ENCODE results near the gene ADGRF4. TPM values are rescaled to one million over a fixed set of nuclear protein-coding genes. Genes with fewer than 3 reads are reported as not detected.
A peak's percentile ranks its signal among the peaks of the same experiment; 100 is the strongest.

ADGRF4 gene
- total RNA-seq, 2 donors from 2014 or later, result 0.86 TPM; not detected in 1

DNA sequence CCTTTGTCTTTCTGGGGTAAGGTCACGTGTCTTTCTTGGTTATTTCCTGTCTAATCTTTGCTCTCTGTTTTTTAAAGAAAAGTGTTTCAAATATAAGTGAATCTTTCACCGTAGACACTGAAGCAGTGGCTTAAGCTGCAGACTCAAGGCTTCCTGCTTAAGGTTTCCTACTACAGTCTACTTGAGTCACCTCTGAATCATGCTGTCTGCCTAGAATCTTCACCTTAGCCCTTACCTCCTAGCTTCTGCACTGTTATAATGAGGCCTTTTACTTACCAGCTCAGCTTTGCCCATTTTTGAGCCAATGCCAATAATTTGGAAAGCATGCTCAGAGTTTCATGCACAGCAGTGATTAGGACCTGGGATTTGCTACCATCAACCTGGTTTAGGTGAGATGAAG is 30.6 kb downstream of the ADGRF4 start:
- H3K9me3 ChIP-seq, result no peaks in the 10 kb centered on the region
- no peaks in the 10 kb centered on the region for H3K27me3 ChIP-seq
- no peak overlapping the region for H3K27ac ChIP-seq
- TF ChIP-seq, protein P1, sequence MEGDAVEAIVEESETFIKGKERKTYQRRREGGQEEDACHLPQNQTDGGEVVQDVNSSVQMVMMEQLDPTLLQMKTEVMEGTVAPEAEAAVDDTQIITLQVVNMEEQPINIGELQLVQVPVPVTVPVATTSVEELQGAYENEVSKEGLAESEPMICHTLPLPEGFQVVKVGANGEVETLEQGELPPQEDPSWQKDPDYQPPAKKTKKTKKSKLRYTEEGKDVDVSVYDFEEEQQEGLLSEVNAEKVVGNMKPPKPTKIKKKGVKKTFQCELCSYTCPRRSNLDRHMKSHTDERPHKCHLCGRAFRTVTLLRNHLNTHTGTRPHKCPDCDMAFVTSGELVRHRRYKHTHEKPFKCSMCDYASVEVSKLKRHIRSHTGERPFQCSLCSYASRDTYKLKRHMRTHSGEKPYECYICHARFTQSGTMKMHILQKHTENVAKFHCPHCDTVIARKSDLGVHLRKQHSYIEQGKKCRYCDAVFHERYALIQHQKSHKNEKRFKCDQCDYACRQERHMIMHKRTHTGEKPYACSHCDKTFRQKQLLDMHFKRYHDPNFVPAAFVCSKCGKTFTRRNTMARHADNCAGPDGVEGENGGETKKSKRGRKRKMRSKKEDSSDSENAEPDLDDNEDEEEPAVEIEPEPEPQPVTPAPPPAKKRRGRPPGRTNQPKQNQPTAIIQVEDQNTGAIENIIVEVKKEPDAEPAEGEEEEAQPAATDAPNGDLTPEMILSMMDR (IDR thresholded peaks at IDR 0.05), result no peak
- no peaks in the 10 kb centered on the region for H3K36me3 ChIP-seq
- no peak overlapping the region for H3K4me3 ChIP-seq
- no peak for DNase-seq (ENCODE audit: low spot score)
- no peaks in the 10 kb centered on the region for H3K4me1 ChIP-seq

DNA sequence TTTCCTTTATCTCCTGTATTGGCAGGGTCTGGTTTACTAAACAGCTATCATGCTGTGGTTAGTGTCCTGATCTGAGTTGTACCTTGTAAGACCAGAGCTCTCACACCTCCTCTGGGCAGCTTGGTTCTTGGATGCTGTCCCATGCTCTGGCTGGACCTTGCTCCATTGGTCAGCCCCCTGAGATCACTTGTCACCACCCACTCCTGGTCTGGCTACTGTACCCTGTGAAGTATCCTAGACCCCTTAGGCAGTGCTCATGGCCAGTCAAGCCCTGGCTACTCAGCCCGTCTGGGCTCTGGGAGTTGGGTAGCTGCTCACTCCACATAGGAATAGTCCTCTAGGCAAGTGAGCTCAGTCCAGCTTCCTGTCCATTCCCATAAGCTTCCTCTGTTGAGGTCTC is 31.1 kb downstream of the ADGRF4 start:
- Histone ChIP-seq H3K9me3 (no peaks in the 10 kb centered on the region), H3K36me3 (no peaks in the 10 kb centered on the region), H3K4me3 (no peak overlapping the region), H3K4me1 (no peaks in the 10 kb centered on the region), H3K27ac (no peak overlapping the region), H3K27me3 (no peaks in the 10 kb centered on the region)
- DNase-seq (ENCODE audit: low spot score), result no peak
- TF ChIP-seq, protein P1 (IDR thresholded peaks at IDR 0.05), result no peak

DNA sequence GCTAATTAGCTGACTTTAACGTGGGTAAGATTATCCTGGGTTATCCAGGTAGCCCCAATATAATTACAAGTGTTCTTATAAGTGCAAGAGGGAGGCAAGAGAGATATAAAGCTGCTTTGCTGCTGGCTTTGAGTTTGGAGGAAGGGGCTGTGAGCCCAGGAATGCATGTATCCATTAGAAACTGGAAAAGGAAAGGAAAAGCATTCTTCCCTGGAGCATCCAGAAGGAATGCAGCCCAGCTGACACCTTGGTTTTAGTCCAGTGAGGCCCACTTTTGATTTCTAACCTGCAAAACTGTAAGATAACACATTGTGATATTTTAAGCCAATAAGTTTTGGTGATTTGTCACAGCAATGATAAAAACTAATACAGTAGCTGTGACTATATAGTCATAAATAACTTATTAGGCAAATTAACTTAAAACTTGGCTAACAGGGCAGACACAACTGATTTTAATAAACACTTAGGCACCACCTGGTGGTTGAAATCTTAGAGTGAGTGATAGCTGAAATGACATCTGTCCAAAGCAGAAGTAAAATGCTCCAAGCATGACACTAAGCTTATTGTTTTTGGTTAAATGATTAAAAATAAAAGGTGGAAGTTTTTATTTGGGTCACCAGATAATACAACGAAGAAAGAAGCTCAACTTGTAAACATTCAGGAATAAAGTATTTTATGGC is 35.6 kb downstream of the ADGRF4 start:
- Histone ChIP-seq H3K9me3 (no peaks in the 10 kb centered on the region), H3K27me3 (no peaks in the 10 kb centered on the region), H3K4me1 (no peaks in the 10 kb centered on the region), H3K27ac (no peak overlapping the region), H3K36me3 (no peaks in the 10 kb centered on the region), H3K4me3 (no peak overlapping the region)
- TF ChIP-seq, protein P1 (IDR thresholded peaks at IDR 0.05), result peak; percentile 26 to 56
- DNase-seq (ENCODE audit: low spot score), result no peak

DNA sequence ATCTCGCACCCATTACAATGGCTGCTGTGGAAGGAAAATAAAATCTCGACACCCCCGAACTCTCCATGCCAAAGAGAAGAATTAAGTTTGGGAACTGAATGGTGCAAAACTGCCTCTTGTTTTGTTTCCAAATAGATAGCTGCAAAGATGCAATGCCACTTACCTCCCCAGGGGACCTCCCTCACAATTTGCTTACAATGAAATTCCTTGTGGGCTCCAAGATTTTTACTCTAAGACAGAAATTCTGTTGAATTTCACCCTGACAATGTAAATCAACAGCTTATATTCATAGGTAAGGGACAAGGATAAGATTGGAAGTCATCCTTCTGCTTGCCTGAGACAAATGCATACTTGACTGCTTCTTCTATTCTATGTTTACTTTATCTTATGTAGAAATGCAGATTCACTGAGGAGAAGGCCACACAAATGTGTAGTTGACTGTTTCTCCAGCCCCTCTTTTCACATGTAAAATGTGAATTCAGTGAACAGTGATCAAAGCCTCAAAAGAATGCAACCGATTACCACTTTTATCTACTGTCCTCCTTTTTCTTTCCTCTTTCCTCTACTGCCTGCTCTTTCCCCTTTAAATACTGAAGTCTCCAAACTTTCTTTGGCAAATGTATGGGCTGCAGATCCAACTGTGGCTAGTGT is 36.6 kb downstream of the ADGRF4 start:
- Histone ChIP-seq H3K27ac (no peak overlapping the region), H3K36me3 (no peaks in the 10 kb centered on the region), H3K9me3 (no peaks in the 10 kb centered on the region), H3K4me1 (no peaks in the 10 kb centered on the region), H3K4me3 (no peak overlapping the region), H3K27me3 (no peaks in the 10 kb centered on the region)
- TF ChIP-seq, protein P1 (IDR thresholded peaks at IDR 0.05), result no peak
- no peak for DNase-seq (ENCODE audit: low spot score)

DNA sequence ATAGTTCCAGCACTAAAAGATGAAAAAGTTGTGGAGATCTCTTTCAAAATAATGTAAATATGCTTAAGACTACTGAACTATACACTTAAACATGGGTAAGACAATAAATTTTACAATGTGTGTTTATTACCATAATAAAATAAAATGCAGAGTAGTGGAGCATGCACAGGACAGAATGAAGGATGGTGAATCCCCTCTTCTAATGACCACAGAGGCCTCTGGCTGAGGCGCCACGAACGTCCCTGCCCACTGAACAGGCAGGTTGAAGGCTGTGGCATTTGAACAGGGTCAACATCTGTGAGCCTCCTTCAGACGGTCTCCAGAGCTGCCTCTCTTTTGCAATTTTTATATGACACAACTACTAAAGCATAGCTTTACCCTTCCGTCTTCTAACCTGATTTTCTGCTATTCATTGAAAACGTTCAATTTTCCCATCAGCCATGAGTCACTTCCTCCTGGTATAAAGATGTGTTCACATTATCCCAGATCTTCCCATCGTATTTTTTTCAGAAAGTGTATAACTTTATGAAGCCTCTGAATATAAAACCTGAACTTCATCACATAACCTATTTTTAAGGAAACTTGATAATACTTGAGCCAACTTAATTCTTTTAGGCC is 37.8 kb downstream of the ADGRF4 start:
- Histone ChIP-seq H3K27ac (no peak overlapping the region), H3K27me3 (no peaks in the 10 kb centered on the region), H3K9me3 (no peaks in the 10 kb centered on the region), H3K36me3 (no peaks in the 10 kb centered on the region), H3K4me3 (no peak overlapping the region), H3K4me1 (no peaks in the 10 kb centered on the region)
- no peak for DNase-seq (ENCODE audit: low spot score)
- TF ChIP-seq, protein P1 (IDR thresholded peaks at IDR 0.05), result no peak
